ENCODE results near the gene PDE1A. TPM values are rescaled to one million over a fixed set of nuclear protein-coding genes. Genes with fewer than 3 reads are reported as not detected.
"Not testable (repeated sequence)": the region's sequence is repeated elsewhere in the genome, so short reads cannot be mapped to it uniquely, and the experiment has no call there.

Gene PDE1A
- total RNA-seq, 1 donor from 2014 or later: 51.0 TPM

- FAIRE-seq: no peak
Measured at GRCh38 chr2:182298456-182298855, 128.4 kb downstream of the PDE1A start.

GRCh38 chr2:182291296-182291695 is 135.5 kb downstream of the PDE1A start:
- FAIRE-seq: no peak

More at GRCh38 chr2:182298456-182298855, 128.4 kb downstream of the PDE1A start:
- DNase-seq (ENCODE audit: low spot score in 2 of 2): no peak

DNA sequence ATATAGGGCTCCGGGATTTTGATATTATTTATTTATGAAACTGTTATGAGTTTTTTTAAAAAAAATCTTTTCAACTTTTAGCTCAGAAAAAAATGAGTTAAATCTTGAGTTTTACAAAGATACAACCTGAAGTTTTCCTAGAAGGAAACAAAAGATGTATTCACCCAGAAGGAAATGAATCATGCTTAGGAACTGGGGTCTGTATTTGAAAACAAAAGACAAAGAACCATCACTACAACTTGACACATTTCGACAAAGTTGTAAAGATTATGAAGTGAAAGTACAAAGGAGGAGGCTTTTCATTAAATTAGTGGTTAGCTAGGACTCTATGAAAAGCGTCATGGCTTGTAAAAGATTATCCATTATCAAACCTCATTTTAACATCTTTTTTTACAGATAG is 143.3 kb downstream of the PDE1A start:
- FAIRE-seq (no peak), DNase-seq (ENCODE audit: low spot score in 2 of 2) (no peak)

More at GRCh38 chr2:182291296-182291695, 135.5 kb downstream of the PDE1A start:
- no peak for DNase-seq (ENCODE audit: low spot score in 2 of 2)

- DNase-seq (ENCODE audit: low spot score in 2 of 2): no peak
- FAIRE-seq: no peak
Measured at GRCh38 chr2:182281276-182281675, 145.6 kb downstream of the PDE1A start.

DNA sequence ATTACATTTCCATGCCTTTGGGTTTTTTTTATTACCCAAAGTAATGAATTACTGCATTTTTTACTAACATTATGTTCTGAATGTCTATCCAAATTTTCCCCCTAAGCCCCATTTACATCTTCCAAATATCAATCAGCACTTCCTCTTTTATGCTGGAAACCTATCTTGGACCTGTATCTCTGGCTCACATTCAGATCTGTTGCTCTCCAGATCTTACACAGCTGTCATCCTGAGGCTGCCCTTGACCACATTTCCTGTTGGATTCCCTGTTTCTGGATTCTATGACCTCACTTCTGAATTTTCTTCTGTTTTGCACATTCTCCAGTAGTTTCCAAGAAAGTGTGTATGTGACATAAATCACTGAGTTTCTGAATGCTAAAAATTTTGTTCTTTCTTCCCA is 146.7 kb downstream of the PDE1A start:
- no peak for FAIRE-seq

GRCh38 chr2:182276662-182277061 is 150.2 kb downstream of the PDE1A start:
- not testable (repeated sequence) for FAIRE-seq

More for the DNA sequence above, 146.7 kb downstream of the PDE1A start:
- DNase-seq (ENCODE audit: low spot score in 2 of 2): no peak

GRCh38 chr2:182267971-182268370 is 158.9 kb downstream of the PDE1A start:
- no peak for FAIRE-seq
- DNase-seq (ENCODE audit: low spot score in 2 of 2): no peak

More at GRCh38 chr2:182276662-182277061, 150.2 kb downstream of the PDE1A start:
- DNase-seq (ENCODE audit: low spot score in 2 of 2): not testable (repeated sequence)

GRCh38 chr2:182266909-182267308 is 159.9 kb downstream of the PDE1A start:
- no peak for DNase-seq (ENCODE audit: low spot score in 2 of 2)
- FAIRE-seq: no peak

- DNase-seq (ENCODE audit: low spot score in 2 of 2) (no peak), FAIRE-seq (no peak)
Measured at GRCh38 chr2:182265718-182266117, 161.1 kb downstream of the PDE1A start.

- FAIRE-seq: no peak
- no peak for DNase-seq (ENCODE audit: low spot score in 2 of 2)
Measured at GRCh38 chr2:182261860-182262387, 164.9 kb downstream of the PDE1A start.

- no peak for FAIRE-seq
- DNase-seq (ENCODE audit: low spot score in 2 of 2): no peak
Measured at GRCh38 chr2:182259629-182260150, 167.1 kb downstream of the PDE1A start.

- FAIRE-seq (no peak), DNase-seq (ENCODE audit: low spot score in 2 of 2) (no peak)
Measured at GRCh38 chr2:182252534-182252933, 174.3 kb downstream of the PDE1A start.

- DNase-seq (ENCODE audit: low spot score in 2 of 2): no peak
- FAIRE-seq: no peak
Measured at GRCh38 chr2:182248898-182249297, 177.9 kb downstream of the PDE1A start.

- FAIRE-seq (no peak), DNase-seq (ENCODE audit: low spot score in 2 of 2) (no peak)
Measured at GRCh38 chr2:182248362-182248761, 178.5 kb downstream of the PDE1A start.

GRCh38 chr2:182247831-182248230 is 179.0 kb downstream of the PDE1A start:
- FAIRE-seq (no peak), DNase-seq (ENCODE audit: low spot score in 2 of 2) (no peak)

DNA sequence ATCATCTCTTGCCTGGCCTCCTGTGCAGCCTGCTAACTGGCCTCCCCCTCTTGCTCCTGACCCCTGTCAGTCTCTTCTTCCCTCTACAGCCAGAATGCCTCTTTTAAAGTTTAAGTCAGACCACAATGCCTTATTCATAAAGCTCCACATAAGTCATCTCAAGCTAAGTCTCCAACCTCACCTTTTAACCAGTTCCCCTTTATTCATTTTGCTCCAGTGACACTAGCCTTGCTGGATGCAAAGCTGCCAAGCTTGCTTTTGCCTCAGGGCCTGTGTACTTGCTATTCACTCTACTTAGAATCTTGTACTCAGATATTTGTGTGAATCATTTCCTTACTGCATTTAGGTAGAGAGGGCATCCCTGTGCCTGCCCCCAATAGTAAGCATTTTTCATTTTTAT is 180.9 kb downstream of the PDE1A start:
- no peak for FAIRE-seq
- no peak for DNase-seq (ENCODE audit: low spot score in 2 of 2)

GRCh38 chr2:182242609-182243008 is 184.2 kb downstream of the PDE1A start:
- FAIRE-seq (no peak), DNase-seq (ENCODE audit: low spot score in 2 of 2) (no peak)

- FAIRE-seq: no peak
- no peak for DNase-seq (ENCODE audit: low spot score in 2 of 2)
Measured at GRCh38 chr2:182241936-182242335, 184.9 kb downstream of the PDE1A start.

DNA sequence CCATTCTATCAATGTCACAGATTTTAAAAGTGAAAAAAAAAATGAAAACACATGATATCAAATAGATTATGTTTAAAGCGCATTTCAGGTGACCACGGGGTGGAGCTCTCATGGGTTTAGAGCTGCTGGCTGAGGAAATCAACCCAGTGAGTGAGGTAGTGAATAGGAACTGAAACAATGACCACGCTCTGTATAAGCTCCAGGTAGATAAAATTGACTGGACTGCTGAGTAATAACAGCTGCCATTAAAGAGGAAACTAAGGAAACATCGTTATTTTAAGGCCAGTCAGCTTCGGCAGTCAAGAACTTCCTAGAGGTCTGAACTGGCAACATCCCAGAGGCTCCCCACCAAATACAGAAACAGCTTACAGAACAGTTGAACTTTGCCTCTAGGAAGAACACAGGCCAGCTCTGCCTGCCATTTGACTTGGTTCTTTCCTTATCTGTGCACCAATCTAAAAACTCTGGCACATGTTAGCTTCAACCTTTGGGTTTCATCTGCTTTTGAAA is 185.9 kb downstream of the PDE1A start:
- DNase-seq (ENCODE audit: low spot score in 2 of 2) (no peak), FAIRE-seq (no peak)

GRCh38 chr2:182230561-182230960 is 196.3 kb downstream of the PDE1A start:
- no peak for DNase-seq (ENCODE audit: low spot score in 2 of 2)
- no peak for FAIRE-seq

DNA sequence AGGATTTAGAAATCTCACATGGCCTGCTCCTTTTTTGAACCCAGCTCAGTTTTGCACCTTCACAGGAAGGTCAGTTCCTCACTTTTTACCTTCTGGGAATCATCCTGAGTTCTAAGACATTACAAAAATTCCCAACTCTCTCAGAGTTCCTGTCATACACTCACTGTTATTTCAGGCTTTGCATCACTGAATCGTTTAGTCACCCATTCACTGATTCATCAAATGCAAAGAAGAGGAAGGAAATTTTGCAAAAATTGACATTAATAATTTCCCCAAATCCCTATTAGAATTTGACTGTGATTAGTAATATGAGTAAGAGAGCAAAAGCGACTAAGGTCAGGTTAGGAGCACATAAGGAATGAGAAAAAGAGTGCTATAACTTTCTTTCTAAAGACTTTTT is 197.5 kb downstream of the PDE1A start:
- FAIRE-seq: no peak

GRCh38 chr2:182228741-182229140 is 198.1 kb downstream of the PDE1A start:
- DNase-seq (ENCODE audit: low spot score in 2 of 2) (no peak), FAIRE-seq (no peak)

More for the DNA sequence above, 197.5 kb downstream of the PDE1A start:
- DNase-seq (ENCODE audit: low spot score in 2 of 2): no peak

Measured in frontal cortex (tissue), 4 donors.